PC-9 (cell line): ENCODE measurements around the gene C17orf107.

Source experiments
- CTCF ChIP-seq: fragments of 200-600 bp; sonication (generic); conservative IDR thresholded peaks from 2 replicates; pipeline ENCODE4 v1.6.1; 2017; ENCODE audit warnings: mixed run types, antibody characterized with exemption, mild to moderate bottlenecking, moderate library complexity
- EZH2 ChIP-seq: fragments of 200-600 bp; sonication (generic); IDR thresholded peaks from 2 replicates; pipeline ENCODE4 v1.8.0; 2017; ENCODE audit warnings: antibody characterized with exemption, low read depth

- no peak for TF ChIP-seq CTCF
- no peak for TF ChIP-seq EZH2
Measured at GRCh38 chr17:4950746-4951204, 51.4 kb downstream of the C17orf107 start, which contains the start of gene ENO3.
